RWPE1 (cell line): ENCODE results near the gene C22orf42.
"Not testable (repeated sequence)": the region's sequence is repeated elsewhere in the genome, so short reads cannot be mapped to it uniquely, and the experiment has no call there.

ENCODE experiments used
- CTCF ChIA-PET: fragments of 350-600 bp; sonication (Branson Sonifier 250); formaldehyde crosslinking; extraction: SDS; loops from one replicate; lab custom pipeline; 2021; lab: Yijun Ruan, JAX
- POLR2A ChIA-PET: fragments of 400-600 bp; formaldehyde crosslinking; extraction: SDS; loops from one replicate; lab custom pipeline; 2020; ENCODE audit warnings: antibody characterized with exemption; ENCODE audit not compliant: low non-redundant PET; lab: Yijun Ruan, JAX
- DNase-seq: peaks from one replicate; pipeline ENCODE4 v3.0.0; 2012; ENCODE audit warnings: low spot score
- H3K27ac ChIP-seq: fragments of 450-650 bp; 2 replicates; pipeline ENCODE4 v1.5.1; 2017
- CTCF ChIP-seq: fragments of 450-650 bp; conservative IDR thresholded peaks from 2 replicates; pipeline ENCODE4 v1.5.1; 2017; ENCODE audit warnings: low read depth, mild to moderate bottlenecking

The C22orf42 gene

GRCh38 chr22:32200752-32201151, 41.6 kb upstream of the C22orf42 start:
- POLR2A ChIA-PET = no interaction called here
- H3K27ac ChIP-seq = no peak overlapping the region
- CTCF ChIA-PET = no interaction called here
- no peak for DNase-seq
- no peak for TF ChIP-seq CTCF

DNA sequence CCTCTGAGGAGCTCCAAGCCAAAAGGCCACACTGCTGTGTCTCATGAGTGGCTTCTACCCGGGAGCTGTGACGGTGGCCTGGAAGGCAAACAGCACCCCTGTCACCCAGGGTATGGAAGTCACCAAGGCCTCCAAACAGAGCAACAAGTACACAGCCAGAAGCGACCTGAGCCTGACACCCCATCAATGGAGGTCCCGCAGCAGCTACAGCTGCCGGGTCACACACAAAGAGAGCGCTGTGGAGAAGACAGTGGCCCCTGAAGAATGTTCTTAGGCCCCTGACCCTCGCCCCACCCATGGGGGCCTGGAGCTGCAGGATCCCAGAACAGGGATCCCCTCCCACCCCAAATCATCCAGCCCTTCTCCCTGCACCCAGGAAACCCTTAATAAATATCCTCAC, 40.9 kb upstream of the C22orf42 start:
- ChIA-PET CTCF (no interaction called here), POLR2A (no interaction called here)
- no peak for TF ChIP-seq CTCF
- no peak overlapping the region for H3K27ac ChIP-seq
- no peak for DNase-seq

DNA sequence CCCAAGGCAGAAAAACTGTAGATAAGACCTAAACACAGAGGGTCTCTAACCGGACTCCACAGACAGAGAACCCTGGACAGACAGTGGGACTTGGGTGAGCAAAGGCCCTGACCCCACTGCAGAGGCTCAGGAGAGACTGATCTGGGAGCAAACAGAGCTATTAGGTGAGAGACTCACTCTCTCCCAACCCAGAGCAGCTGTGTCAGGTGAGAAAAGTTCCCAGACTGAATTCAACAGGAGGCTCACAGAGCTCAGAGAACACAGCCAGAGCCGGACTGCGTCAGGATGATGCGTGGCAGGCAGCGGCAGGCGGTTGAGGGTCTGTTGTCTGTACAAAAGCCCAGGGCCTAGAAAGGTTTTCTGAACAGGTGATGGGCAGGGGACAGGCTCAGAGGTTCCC, 40.2 kb upstream of the C22orf42 start:
- TF ChIP-seq CTCF = no peak
- POLR2A ChIA-PET = no interaction called here
- no peak overlapping the region for H3K27ac ChIP-seq
- CTCF ChIA-PET = no interaction called here
- no peak for DNase-seq

DNA sequence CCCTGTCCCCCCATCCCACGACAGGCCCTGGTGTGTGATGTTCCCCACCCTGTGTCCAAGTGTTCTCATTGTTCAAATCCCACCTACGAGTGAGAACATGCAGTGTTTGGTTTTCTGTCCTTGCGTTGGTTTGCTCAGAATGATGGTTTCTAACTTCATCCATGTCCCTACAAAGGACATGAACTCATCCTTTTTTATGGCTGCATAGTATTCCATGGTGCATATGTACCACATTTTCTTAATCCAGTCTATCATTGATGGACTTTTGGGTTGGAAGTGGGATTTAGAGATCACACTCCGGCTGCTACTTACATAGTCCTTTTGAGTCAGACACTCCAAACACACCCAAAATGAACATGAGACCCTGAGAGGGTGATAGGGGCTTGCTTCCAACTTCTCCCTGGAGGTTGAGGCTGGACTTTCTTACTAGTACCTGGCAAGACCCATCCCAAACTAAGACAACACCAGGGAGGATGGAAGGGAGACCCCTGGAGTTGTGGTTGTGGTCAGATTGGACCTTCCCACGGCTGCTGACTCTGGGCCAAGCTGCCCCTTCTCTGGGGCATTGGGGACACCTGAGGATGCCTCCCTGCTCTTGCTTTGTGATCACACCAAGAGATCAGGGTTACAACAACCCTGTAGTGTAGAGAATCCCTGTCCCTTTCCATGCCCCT, 38.6 kb upstream of the C22orf42 start:
- POLR2A ChIA-PET, CTCF ChIA-PET: not testable (repeated sequence)

DNA sequence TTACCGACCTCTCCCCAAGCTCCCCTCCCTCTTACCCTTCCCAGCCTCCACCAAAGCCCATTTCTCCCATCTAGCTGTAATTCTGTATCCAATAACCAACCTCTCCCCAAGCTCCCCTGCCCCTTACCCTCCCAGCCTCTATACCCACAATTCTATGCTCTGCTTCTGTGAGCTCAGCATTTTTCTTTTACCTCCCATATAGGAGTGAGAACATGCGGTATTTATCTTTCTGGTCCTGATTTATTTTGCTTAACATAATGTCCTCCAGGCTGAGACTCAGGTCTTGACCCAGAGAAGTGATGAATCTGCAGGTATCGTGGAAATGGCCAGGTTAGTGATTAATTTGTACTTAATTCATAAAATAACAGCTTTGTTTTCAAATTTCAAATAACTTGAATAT, 36.8 kb upstream of the C22orf42 start:
- POLR2A ChIA-PET, H3K27ac ChIP-seq, DNase-seq, CTCF ChIA-PET: not testable (repeated sequence)

More for the DNA sequence above, 38.6 kb upstream of the C22orf42 start:
- H3K27ac ChIP-seq, DNase-seq: not testable (repeated sequence)

- H3K27ac ChIP-seq, CTCF ChIA-PET, DNase-seq, POLR2A ChIA-PET: not testable (repeated sequence)
These were observed 34.2 kb upstream of the C22orf42 start for GRCh38 chr22:32193346-32193745.

DNA sequence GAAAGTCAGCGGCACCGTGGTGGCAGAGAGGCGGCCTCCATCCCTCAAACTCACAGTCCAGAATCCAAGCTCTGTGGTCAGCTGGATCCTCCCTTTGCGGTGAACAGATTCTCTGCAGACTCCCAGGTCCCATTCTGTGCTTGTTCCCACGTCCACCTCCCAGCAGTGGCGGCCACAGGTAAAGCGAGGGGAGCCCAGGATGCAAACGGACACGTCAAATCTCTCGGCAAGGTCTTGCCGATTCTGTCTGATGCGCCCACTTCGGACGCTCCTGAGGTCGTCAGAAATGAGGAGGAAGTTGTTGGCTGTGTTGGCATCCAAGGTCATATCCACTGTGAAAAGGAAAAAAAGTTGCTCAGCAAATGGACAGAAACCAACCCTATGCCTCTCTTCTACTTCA, 31.9 kb upstream of the C22orf42 start:
- DNase-seq, POLR2A ChIA-PET, H3K27ac ChIP-seq: not testable (repeated sequence)
- CTCF ChIA-PET = interaction anchor here (0.5 kb wide), 1 partner anchor 239 kb away, joined by 4 read pairs; no protein-coding TSS in a partner anchor

DNA sequence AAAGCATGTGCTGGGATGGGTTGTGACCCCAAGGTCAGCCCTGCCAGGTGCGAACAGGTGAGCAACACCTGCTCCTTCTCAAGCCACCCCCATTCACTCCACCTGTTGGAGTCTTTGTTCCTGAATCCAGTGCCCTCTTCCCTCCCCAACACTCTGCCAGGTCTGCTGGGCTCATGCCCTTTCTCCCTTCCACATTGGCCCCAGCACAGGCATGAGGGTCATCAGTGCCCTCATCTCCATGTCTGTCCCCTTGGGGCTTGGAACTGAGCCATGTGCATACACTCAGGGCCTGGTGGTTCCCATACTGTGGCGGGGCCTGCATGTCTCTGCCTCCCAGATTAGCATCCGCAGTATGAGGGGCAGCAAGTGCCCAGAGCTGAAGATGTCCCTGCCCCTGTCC, 26.7 kb upstream of the C22orf42 start:
- no peak overlapping the region for H3K27ac ChIP-seq
- ChIA-PET POLR2A (no interaction called here), CTCF (interaction anchor here (0.6 kb wide), 1 partner anchor 59 kb away, joined by 3 read pairs; no protein-coding TSS in a partner anchor)
- TF ChIP-seq CTCF = no peak
- DNase-seq = no peak

DNA sequence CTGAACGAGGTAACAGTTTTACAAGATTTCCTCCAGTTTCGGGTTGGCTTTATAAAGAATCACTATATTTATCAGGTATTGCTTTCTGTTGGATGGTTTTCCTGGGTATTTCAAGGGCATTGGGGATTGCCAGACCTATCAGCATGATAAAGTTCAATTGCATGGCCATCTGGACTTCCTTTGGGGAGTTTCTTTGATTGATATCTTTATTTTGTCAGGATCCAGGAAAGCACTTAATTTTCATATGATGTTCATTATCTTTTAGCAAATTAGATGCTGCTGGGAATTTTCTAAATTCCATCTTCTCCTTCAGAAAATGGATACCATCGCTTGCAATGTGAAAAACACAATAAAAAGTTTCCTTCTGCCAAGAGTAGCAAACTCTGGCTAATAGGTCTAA, 24.5 kb upstream of the C22orf42 start:
- no peak for DNase-seq
- TF ChIP-seq CTCF = no peak
- no peak overlapping the region for H3K27ac ChIP-seq
- ChIA-PET POLR2A (no interaction called here), CTCF (no interaction called here)
